Stomach (tissue), 9 donors: Measurements from ENCODE around the gene BANF2. TPM values are rescaled to one million over a fixed set of nuclear protein-coding genes. Genes with fewer than 3 reads are reported as not detected.

ENCODE experiments used
- DNase-seq, 2 donors: peaks; one replicate each; pipeline versions ENCODE4 v3.0.0 to v3.0.0-alpha.2; 2013 to 2019
- H3K27ac ChIP-seq, 5 donors: fragments of 200-600 bp in 4 of 5; sonication (generic) in 4 of 5; one replicate each; pipeline ENCODE4 v1.5.1; 2013 to 2019; ENCODE audit warnings: mild to moderate bottlenecking in 1 of 5, moderate library complexity in 1 of 5
- H3K27me3 ChIP-seq, 3 donors: fragments of 200-600 bp; sonication (generic); one replicate each; pipeline ENCODE4 v1.5.1; 2017 to 2019; ENCODE audit warnings: mixed run types in 1 of 3
- H3K36me3 ChIP-seq, 4 donors: fragments of 200-600 bp; sonication (generic); 1 replicate in 3 of 4; 2 replicates in 1 of 4; pipeline ENCODE4 v1.5.1; 2016 to 2019
- H3K4me1 ChIP-seq, 4 donors: fragments of 200-600 bp; sonication (generic); one replicate each; pipeline ENCODE4 v1.5.1; 2016 to 2019
- H3K4me3 ChIP-seq, 4 donors: fragments of 200-600 bp; sonication (generic) in 3 of 4; one replicate each; pipeline ENCODE4 v1.5.1; 2016 to 2019; ENCODE audit warnings: mild to moderate bottlenecking in 1 of 4
- H3K9me3 ChIP-seq, 4 donors: fragments of 200-600 bp; sonication (generic); one replicate each; pipeline ENCODE4 v1.5.1; 2016 to 2019
- EP300 ChIP-seq: sonication (generic); formaldehyde crosslinking; IDR thresholded peaks from one replicate; pipeline ENCODE4 v1.6.1; 2017; ENCODE audit warnings: antibody characterized with exemption
- POLR2A ChIP-seq, 4 donors: fragments of 450-650 bp; IDR thresholded peaks; one replicate each; pipeline ENCODE4 v1.6.1; 2016; ENCODE audit warnings: antibody characterized with exemption in 4 of 4, control low read depth in 2 of 4, mild to moderate bottlenecking in 1 of 4, moderate library complexity in 1 of 4
- POLR2AphosphoS5 ChIP-seq, 3 donors: sonication (generic); formaldehyde crosslinking; IDR thresholded peaks; one replicate each; pipeline ENCODE4 v1.6.1; 2016; ENCODE audit warnings: antibody characterized with exemption in 3 of 3
- WGBS, 5 donors: extraction: QIAGEN DNeasy Blood & Tissue Kit in 3 of 5; methylation state at CpG; one replicate each; pipeline versions ENCODE4 v1.1.5 to v1.1.7; 2013 to 2018; 5-methylcytosine and 5-hydroxymethylcytosine counted together
- intact Hi-C: fragments of 100-400 bp; cut with DNase I; formaldehyde crosslinking; loops from one replicate; pipeline ENCODE4 v1.15.1; 2023; ENCODE audit warnings: low total_unique reads
- polyA plus RNA-seq, 3 donors: library from polyadenylated mRNA; stranded (reverse); fragments of 200-250 nt; gene quantifications; one replicate each; pipeline ENCODE4 v1.2.3, GENCODE V29; 2013
- total RNA-seq, 5 donors: library from RNA; depleted of rRNA; stranded (reverse); fragments of >200 nt; gene quantifications; one replicate each; pipeline versions ENCODE4 v1.1.0 to v1.2.3, GENCODE V29; 2014 to 2016
- TF ChIP-seq, protein P1 (sequence below), 7 experiments: fragments of 450-650 bp in 4 of 7; fragments of 200-600 bp in 3 of 7; sonication (generic) in 3 of 7; IDR thresholded peaks; one replicate each; pipeline ENCODE4 v1.5.1; 2016 to 2019; ENCODE audit warnings: antibody characterized with exemption in 7 of 7, control low read depth in 2 of 7, mild to moderate bottlenecking in 1 of 7
- donor health status: healthy with polysubstance abuse.
- donor health status: Bipolar disorder and iron deficiency.
- donor health status: healthy.

BANF2 gene
- total and polyA plus RNA-seq, 8 donors = not detected

DNA sequence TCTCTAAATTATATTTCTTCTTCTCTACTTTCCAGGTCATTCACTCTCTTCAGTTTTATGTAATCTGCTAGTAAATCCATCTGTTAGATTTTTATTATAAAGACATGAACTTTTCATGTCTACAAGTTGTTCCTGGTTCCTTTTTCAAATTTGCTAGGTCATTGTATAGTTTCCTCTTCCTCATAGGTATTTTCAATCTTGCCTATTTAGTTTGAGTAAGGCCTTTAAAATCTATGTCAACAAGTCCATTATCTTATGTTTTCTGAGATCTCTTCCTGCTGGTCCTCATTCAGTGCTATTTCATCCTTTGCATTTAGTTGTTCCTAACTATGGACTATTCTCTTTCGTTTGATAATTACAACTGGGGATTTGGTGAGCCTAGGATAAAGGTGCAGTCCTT lies 28.8 kb upstream of the BANF2 start:
- no peak overlapping the region for H3K4me3 ChIP-seq
- H3K9me3 ChIP-seq = no peaks in the 10 kb centered on the region
- TF ChIP-seq, protein P1, sequence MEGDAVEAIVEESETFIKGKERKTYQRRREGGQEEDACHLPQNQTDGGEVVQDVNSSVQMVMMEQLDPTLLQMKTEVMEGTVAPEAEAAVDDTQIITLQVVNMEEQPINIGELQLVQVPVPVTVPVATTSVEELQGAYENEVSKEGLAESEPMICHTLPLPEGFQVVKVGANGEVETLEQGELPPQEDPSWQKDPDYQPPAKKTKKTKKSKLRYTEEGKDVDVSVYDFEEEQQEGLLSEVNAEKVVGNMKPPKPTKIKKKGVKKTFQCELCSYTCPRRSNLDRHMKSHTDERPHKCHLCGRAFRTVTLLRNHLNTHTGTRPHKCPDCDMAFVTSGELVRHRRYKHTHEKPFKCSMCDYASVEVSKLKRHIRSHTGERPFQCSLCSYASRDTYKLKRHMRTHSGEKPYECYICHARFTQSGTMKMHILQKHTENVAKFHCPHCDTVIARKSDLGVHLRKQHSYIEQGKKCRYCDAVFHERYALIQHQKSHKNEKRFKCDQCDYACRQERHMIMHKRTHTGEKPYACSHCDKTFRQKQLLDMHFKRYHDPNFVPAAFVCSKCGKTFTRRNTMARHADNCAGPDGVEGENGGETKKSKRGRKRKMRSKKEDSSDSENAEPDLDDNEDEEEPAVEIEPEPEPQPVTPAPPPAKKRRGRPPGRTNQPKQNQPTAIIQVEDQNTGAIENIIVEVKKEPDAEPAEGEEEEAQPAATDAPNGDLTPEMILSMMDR (IDR thresholded peaks at IDR 0.05) = no peak
- TF ChIP-seq POLR2AphosphoS5 (IDR thresholded peaks at IDR 0.05) = no peak
- no peak for TF ChIP-seq POLR2A (IDR thresholded peaks at IDR 0.05)
- no peak for TF ChIP-seq EP300
- no peak for DNase-seq
- peaks cover 26 to 93% (median 60%) of the 10 kb centered on the region in 4 donors for H3K4me1 ChIP-seq
- peaks cover 0 to 31% (median 15%) of the 10 kb centered on the region in 4 donors for H3K36me3 ChIP-seq
- 54 to 82% (median 69%) methylated on average over 1 of the region's 1 CpG for WGBS, 5 donors
- no peaks in the 10 kb centered on the region for H3K27me3 ChIP-seq
- intact Hi-C loops = no loop called here
- peak overlapping the region in 2 of 5 donors; percentile 4 to 41 for H3K27ac ChIP-seq

DNA sequence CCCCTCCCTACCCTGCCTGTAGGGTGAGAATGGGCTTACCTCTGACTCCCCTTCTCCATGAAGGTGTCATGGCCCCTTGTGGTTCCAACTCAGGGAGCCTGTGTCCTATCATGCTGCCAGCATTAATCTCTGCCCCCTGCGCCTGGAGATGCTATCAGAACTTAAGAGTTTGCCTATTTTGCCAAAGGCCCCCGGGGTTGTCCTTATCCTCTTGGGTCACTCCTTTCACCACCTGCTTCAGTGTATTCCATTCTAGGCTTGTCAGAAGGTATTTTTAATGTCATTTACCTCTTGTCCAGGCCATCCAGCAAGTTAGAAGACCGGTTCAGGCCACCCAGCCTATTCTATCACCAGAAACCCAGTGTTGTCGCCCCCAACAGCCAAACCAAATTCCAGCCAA lies 28.2 kb upstream of the BANF2 start:
- Histone ChIP-seq H3K4me1 (peaks cover 32 to 93% (median 64%) of the 10 kb centered on the region in 4 donors), H3K36me3 (peaks cover 0 to 37% (median 20%) of the 10 kb centered on the region in 4 donors), H3K4me3 (no peak overlapping the region), H3K9me3 (no peaks in the 10 kb centered on the region), H3K27me3 (no peaks in the 10 kb centered on the region), H3K27ac (peak overlapping the region in 3 of 5 donors; percentile 4 to 41 (median 7))
- intact Hi-C loops = no loop called here
- no peak for DNase-seq
- 57 to 72% (median 67%) methylated on average over 4 of the region's 4 CpGs for WGBS, 5 donors
- TF ChIP-seq, protein P1 (IDR thresholded peaks at IDR 0.05) = no peak
- TF ChIP-seq POLR2AphosphoS5 (IDR thresholded peaks at IDR 0.05) (no peak), EP300 (no peak), POLR2A (IDR thresholded peaks at IDR 0.05) (no peak)

DNA sequence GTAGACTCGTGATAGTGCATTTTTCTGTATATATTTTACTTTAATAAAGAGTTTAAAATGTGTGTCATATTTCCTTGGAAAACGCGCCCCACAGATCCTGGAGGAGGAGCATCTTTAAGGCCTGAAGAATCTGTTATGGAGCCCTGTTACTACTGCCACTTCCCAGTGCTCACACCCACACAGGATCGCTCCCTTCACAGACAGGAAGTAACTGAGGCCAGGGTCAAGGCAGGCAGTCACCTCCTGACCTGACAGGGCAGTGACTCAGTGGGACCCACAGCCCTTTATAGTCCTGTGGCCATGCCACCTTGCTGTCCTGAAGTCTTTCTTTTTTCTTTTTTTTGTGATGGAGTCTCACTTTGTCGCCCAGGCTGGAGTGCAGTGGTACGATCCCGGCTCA lies 26.7 kb upstream of the BANF2 start:
- Histone ChIP-seq H3K4me1 (peaks cover 39 to 93% (median 75%) of the 10 kb centered on the region in 4 donors), H3K36me3 (peaks cover 8 to 50% (median 32%) of the 10 kb centered on the region in 4 donors), H3K4me3 (no peak overlapping the region), H3K27ac (peak overlapping the region in 1 of 5 donors; percentile 4), H3K27me3 (no peaks in the 10 kb centered on the region), H3K9me3 (no peaks in the 10 kb centered on the region)
- WGBS, 5 donors = 69 to 82% (median 73%) methylated on average over 7 of the region's 7 CpGs
- intact Hi-C loops = no loop called here
- DNase-seq = no peak
- TF ChIP-seq POLR2AphosphoS5 (IDR thresholded peaks at IDR 0.05) = no peak
- TF ChIP-seq, protein P1 (IDR thresholded peaks at IDR 0.05) = no peak
- TF ChIP-seq EP300 = no peak
- no peak for TF ChIP-seq POLR2A (IDR thresholded peaks at IDR 0.05)

DNA sequence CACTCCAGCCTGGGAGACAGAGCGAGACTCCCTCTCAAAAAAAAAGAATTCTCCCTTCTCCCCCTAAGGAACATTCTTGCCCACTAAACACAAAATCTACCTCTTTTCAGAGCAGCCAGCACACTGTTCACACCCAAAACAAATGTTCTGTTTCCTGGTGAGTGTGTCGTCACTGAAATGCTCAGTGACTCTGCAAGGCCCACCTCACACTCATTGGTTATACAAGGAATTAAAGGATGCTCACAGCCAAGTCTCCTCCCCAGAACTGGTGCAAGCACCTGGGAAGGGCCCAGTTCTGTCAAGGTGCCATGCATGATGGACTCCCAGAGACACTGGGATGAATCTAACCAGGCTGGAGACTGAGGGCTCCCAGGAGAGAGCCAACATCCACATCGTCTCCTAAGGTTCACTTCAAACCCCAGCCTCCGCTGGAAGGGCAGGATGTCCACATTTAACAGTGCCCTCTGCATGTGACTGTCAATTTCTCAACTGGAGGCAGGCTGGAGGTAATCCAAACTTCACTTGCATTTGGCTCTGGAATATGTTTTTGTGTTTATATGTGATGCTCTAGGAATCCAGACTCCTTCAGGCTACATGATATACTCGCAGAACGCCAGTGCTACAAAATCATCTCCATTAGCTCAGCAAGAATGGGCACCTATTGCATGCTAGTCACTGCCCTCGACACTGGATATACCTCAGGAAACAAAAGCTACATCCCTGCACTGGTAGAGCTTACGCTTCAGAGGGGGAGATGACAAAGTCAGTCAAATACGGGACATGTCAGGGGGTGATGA lies 24.8 kb upstream of the BANF2 start:
- no peaks in the 10 kb centered on the region for H3K9me3 ChIP-seq
- no peak for DNase-seq
- H3K4me3 ChIP-seq = no peak overlapping the region
- H3K27ac ChIP-seq = peak overlapping the region in 3 of 5 donors; percentile 29 to 45 (median 44)
- H3K4me1 ChIP-seq = peaks cover 46 to 97% (median 88%) of the 10 kb centered on the region in 4 donors
- TF ChIP-seq POLR2A (IDR thresholded peaks at IDR 0.05) (no peak), EP300 (no peak), POLR2AphosphoS5 (IDR thresholded peaks at IDR 0.05) (no peak)
- TF ChIP-seq, protein P1 (IDR thresholded peaks at IDR 0.05) = no peak
- intact Hi-C loops = no loop called here
- no peaks in the 10 kb centered on the region for H3K27me3 ChIP-seq
- H3K36me3 ChIP-seq = peaks cover 8 to 56% (median 34%) of the 10 kb centered on the region in 4 donors
- WGBS, 5 donors = 45 to 64% (median 52%) methylated on average over 9 of the region's 9 CpGs
